H1 (cell line): ENCODE results near the gene GFOD1.

ENCODE experiments used
- EP300 ChIP-seq, 2 experiments: IDR thresholded peaks; 1 replicate in 1 of 2; 2 replicates in 1 of 2; pipeline ENCODE4 v1.6.1; 2011 to 2012; ENCODE audit warnings: low read depth in 2 of 2, low read length in 2 of 2, mild to moderate bottlenecking in 2 of 2, borderline replicate concordance in 1 of 2, inconsistent platforms in 1 of 2, moderate library complexity in 1 of 2
- EZH2 ChIP-seq: fragments of 200-600 bp; sonication (generic); IDR thresholded peaks from 2 replicates; pipeline ENCODE4 v1.7.1; 2012; ENCODE audit warnings: low read depth, mild to moderate bottlenecking, moderate library complexity, low read length, inconsistent platforms; ENCODE audit not compliant: severe bottlenecking
- GTF2F1 ChIP-seq: IDR thresholded peaks from 2 replicates; pipeline ENCODE4 v1.6.1; 2012; ENCODE audit warnings: low read depth, low read length, improper control_type of control experiment, borderline replicate concordance
- POLR2AphosphoS5 ChIP-seq: IDR thresholded peaks from 2 replicates; pipeline ENCODE4 v1.6.1; 2011; ENCODE audit warnings: low read depth, low read length
- SIN3A ChIP-seq, 2 experiments: IDR thresholded peaks in 1 of 2; conservative IDR thresholded peaks in 1 of 2; 2 replicates each; pipeline ENCODE4 v1.6.1; 2011 to 2012; ENCODE audit warnings: low read length in 2 of 2, improper control_type of control experiment in 1 of 2, low read depth in 1 of 2, mild to moderate bottlenecking in 1 of 2

DNA sequence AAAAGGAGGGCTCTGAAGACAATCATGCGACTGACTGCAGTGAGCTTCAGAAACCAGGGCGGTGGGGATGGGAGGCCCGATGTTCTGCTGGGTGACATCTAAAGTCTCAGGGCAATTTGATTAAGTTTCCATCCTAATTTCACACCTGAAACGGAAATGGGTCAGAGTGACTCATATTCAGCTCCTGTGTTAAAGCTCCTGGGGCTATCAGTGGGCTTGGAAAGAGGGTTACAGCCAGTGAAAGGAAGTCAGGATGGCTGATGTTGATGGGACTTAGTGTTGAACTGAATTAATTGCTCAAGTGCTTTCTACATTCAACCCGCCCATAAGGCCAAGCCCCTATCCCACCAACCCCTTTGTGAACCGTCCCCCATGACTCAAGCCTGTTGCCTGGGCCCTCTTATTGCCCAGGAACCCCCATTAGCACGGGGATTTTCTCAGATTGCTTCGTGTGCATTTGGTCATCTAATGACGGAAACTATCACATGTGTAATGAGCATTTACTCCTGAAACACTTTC, 112.0 kb downstream of the GFOD1 start:
- TF ChIP-seq EP300 (IDR thresholded peaks at IDR 0.05; ENCODE audit: borderline replicate concordance in 1 of 2, low read depth in 2 of 2, low read length in 2 of 2) (no peak), SIN3A (conservative IDR thresholded peaks at IDR 0.05 in 1 of 2, IDR thresholded peaks at IDR 0.05 in 1 of 2; ENCODE audit: low read depth in 1 of 2, low read length in 2 of 2) (no peak), POLR2AphosphoS5 (no peak), GTF2F1 (no peak), EZH2 (no peak)
